KG1 (cell line): Measurements from ENCODE around the gene ORC3.
"Not testable (repeated sequence)": the region's sequence is repeated elsewhere in the genome, so short reads cannot be mapped to it uniquely, and the experiment has no call there.

Source experiments
- DNase-seq: peaks from one replicate; lab custom pipeline; 2025; lab: John Stamatoyannopoulos, UW

ORC3 gene

DNA sequence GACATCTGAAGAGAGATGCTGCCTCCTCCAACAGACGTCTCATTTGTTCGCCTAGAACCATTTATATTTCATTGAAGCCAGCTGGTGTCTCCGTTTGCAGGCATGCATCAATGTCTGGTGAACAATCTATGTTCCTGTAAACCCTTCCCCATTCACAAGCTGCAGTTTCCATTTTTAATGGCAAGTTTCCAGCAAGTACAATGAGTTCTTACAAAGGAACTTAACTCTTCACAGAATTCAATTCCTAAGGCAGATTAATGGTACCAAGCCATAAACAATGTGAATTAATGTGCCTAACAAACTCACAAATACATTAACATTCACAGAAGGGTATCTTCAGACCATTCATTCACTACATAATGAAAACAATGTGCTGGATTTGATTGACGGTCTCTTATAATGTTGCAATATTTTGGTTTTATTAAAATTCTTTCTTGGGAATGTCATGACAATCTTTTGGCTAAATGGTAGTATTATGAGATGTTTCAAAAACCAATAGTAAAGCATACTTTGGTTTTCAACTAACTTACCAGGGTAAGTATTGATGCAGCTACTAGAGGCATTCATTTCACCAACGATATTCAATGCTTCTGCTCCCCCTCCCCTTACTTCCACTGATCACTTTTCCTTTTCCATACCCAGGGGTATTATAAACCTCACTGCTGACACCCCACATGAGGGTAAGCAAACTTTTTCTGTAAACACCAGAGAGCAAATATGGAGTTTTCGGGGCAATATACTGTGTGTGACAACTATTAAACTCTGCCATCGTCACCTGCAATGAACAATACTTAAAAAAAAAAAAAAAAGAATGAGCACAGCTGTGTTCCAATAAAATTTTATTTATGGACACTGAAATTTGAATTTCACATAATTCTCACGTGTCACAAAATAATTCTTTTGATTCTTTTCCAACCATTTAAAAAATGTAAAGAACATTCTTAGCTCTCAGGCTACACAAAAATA lies 107.9 kb downstream of the ORC3 start:
- no peak for DNase-seq

DNA sequence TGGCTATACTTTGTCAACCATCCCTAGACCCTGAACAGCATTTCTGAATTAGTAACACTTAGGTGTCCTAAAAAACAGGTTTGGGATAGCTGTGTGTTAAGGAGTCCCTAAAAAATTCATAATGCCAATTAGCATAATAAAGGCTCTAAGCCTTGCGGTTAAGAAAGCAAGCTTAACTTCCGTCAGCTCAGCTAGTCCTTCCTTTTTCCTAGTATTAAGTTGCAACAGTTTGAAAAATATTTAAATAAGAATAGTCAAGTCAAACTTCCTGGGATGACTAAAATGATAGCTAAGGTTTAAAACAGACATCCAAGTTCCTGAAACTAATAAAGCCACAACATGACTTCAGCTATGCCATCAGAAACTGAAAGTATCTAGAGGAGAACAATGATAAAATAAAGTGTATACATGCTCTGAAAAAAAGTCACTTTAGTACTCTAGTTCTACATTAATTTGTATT lies 108.6 kb downstream of the ORC3 start:
- DNase-seq, result no peak

DNA sequence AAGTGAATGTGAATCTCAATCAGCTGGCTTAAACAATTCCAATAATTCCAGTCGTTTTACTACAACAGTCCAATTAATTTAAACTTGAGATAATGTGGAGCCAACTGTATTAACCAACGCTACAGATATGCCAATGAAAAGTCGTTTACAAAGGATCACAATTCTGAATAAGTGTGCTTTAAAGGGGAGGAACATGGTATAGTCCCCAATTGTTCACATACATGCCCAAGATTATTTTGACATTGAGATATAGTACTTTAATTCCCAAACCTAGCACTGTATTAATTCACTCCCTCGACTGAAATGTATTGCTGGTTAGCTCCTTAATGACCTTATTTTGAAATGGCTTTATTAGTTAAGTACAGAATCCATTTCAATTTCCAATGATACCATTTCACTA lies 109.6 kb downstream of the ORC3 start:
- DNase-seq, result no peak

DNA sequence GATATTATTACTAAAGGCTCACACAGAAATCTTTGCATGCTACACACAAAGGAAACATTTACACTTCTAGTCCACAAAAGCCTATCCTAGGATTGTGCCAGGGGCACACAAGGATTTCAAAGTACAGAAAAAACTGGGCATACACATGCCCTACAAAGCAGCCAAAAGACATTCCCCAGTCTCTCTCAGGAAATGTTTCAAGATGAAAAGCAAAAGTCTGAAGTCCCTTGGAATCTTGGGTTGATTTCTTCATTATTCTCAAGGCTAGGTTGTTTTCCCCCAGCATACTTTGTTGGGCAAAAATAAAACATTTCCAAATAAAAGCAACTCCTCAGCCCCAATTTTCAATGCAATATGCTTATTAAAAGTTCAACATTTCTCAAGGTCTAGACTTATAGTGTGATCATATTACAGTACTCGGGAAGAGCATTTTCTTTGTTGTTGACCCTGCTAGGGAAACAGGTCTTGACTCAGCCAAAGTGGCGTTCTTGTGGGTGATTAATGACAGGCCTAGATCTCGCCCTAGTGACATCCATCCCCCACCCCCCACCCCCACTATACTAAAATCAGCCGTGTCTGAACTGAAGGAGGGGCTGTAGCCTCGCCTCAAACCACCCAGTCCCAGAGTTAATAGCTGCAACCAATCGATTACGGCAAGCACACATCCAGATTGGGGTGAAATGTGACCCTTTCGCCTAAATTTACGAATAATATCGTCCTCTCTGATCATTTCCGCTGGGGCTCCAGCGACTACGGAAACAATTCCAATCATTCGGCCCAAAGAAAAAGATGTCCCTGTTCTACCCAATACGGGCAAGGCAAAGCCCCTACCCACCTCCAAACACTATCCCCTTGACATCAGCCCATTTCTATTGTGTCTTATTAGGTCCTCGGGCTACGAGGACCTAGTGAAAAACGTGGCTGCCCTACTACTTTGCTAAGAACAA lies 110.7 kb downstream of the ORC3 start:
- no peak for DNase-seq

DNA sequence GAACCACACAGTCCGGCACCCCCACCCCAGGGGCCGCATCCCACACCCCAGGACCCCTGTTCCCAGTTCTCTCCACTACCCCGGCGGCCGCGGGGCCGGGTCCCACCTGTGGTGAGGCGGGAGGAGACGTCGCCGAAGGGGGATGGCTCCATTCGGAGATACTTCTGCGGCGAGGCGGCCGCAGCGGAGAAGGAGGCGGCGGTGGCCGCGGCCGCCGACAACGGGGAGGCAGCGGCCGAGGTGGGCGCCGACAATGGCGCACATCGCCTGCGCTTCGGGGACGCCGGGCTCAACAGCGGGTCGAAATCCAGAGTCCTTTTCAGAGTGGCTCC lies 111.4 kb downstream of the ORC3 start:
- DNase-seq, result no peak

DNA sequence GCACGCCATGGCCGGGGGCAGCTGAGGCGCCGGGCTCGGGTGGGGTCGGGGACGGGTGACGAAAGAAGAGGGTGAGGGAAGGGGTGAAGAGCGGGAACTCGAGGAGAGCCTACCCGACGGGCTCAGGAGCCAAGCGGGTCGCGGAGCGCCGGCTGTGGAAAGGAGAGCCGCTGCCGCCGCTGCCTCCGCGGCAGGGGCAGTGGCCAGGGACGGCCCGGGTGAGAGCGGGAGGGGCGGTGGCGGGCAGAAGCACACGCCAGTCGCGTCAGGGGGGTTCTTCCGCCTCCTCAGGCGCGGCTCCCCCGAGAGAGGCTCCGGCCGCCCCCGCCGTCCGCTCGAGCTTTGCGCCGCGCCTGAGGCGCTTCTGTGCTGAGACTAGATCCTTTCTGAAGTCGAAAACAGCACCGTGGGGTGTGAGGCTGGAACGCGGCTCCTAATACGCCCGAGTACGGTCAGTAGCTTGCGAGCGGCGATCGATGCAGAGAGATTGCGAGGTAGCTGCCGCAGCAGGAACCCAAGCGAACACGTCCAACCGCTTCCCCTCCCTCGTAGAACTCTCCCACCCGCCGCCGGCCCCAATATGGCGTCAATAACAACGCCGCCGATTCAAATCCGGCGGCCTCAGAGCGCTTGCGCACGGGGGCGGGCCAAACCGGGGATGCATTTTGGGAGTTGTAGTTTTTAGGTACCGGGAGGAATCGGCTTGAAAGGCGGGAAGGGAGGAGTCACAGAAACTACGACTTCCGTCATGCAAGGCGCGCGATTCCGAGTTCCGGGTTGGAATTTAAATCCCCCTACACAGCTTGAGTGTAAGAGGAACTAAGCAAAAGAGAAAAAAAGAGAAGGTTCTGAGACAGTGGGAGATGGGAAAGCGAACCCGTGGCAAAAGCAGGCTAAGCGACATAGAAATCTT lies 112.0 kb downstream of the ORC3 start, which contains the start of gene AKIRIN2:
Gene AKIRIN2 (minus strand): TSS at position 558 of the 913 bp plus-strand sequence. CDS start 549 bp downstream, at position 9.
- DNase-seq, result peak; percentile 93

DNA sequence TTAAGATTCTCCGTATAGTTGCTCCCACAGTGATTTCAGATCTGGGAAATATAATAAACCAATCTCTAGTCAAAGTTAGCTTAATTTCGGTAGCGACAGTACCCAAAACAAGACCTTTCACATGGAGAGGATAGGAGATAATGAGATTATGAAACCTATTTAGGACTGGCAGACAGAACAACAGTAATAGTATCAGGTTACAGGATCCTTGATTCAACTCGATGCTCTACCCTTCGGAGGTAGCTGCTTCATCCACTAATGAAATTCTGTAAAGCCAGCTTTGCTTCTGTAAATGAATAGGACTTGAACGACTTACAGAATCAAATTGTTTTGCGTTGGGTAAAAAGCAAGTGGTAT lies 112.6 kb downstream of the ORC3 start:
- no peak for DNase-seq

DNA sequence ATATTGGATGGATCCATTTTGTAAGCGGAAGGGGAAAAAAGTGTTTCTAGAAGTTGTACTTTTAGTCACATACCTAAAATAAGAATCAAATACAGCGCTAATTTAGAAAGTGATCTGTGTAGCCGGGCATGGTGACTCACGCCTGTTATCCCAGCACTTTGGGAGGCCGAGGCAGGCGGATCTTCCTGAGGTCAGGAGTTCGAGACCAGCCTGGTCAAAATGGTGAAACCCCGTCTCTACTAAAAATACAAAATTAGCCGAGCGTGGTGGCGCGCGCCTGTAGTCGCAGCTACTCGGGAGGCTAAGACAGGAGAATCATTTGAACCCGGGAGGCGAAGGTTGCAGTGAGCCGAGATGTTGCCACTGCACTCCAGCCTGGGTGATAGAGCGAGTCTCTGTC lies 113.1 kb downstream of the ORC3 start:
- DNase-seq, result not testable (repeated sequence)

DNA sequence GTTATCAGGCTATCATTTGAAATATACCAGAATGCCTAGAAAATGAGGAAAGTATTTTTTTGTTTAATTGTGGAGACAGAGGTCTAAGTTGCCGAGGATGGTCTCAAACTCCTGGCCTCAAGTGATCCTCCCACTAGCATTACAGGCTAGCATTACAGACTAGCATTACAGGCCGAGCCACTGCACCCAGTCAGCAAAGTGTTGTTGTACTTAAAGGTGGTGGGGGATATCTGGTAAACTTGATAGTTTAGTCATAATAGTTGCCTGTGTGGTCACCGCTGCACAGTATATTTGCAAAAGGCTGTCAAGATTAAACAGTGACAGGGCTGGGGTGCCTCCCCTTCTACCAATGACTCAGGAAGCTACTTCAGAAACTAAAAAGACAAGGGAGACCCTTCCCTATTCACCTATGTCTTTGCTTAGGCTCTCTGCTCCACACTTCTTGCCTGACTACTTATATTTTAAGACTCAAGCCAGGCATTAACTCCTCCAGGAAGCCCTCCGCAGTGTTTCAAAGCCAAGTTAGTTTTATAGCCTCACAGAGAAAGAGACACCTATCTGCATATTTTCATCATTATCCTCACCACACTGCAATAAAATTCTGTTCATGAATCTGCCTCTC lies 115.2 kb downstream of the ORC3 start:
- no peak for DNase-seq

DNA sequence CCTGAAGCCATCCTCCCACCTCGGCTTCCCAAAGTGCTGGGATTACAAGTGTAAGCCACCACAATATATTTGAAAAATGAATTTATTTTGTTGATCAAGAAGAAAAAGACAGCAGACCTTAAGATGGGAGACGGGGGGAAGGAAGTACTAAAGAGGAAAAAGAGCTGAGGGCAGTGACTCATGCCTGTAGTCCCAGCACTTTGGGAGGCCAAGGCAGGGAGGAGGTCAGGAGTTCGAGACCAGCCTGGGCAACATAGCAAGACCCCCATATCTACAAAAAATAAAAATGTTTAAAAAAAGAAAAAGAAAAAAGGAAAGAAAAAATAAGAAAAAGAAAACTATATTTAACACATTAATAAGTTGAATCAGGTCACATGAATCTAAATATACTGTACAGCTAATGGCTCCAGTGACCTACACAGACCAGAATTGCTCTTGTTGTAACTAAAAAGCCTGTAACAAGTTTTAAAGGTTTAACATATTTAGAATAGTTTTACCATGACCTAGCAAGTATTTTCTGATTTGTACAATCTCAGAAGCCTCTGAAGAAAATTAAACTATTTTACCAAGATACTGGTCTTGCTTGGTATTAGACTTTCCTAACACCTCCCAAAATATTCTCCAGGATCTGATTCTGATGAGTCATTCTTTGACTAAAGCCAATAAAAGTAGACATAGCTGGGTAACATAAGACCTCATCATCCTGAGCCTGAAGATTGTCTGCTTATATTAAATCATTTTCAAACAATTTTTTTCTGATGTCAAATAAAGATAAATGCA lies 116.4 kb downstream of the ORC3 start:
- no peak for DNase-seq

DNA sequence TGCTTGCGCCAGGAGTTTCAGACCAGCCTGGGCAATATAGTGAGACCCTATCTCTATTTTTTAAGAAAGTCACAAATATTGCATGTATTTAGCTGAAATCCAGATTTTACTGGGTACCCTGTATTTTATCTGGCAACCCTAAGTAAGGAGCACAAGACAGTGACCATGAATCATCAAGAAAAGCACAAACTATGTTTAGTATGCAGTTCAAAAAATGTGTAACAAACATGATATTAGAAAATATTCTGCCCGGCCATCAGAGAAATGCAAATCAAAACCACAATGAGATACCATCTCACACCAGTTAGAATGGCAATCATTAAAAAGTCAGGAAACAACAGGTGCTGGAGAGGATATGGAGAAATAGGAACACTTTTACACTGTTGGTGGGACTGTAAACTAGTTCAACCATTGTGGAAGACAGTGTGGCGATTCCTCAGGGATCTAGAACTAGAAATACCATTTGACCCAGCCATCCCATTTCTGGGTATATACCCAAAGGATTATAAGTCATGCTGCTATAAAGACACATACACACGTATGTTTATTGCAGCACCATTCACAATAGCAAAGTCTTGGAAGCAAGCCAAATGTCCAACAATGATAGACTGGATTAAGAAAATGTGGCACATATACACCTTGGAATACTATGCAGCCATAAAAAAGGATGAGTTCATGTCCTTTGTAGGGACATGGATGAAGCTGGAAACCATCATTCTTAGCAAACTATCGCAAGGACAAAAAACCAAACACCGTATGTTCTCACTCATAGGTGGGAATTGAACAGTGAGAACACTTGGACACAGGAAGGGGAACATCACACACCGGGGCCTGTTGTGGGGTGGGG lies 118.9 kb downstream of the ORC3 start:
- not testable (repeated sequence) for DNase-seq

DNA sequence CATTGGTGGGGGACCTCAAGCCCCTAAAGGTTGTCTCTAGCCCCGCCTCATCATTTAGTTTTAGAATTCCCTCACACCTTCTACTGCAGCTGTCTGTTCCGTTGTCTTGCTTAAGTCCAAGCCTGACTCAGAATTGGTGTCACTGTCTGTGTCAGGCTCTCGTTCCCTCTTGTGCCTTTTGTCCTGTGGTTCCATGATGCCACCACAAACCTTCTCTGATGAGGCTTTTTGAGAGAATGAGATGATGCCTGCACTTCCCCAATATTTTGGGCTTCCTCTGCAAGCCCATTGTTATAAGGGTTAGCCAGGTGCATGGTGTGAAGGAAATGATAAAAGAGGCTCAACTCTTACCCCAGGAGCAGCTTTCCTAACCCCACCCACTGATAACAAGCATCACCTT lies 120.2 kb downstream of the ORC3 start:
- no peak for DNase-seq

DNA sequence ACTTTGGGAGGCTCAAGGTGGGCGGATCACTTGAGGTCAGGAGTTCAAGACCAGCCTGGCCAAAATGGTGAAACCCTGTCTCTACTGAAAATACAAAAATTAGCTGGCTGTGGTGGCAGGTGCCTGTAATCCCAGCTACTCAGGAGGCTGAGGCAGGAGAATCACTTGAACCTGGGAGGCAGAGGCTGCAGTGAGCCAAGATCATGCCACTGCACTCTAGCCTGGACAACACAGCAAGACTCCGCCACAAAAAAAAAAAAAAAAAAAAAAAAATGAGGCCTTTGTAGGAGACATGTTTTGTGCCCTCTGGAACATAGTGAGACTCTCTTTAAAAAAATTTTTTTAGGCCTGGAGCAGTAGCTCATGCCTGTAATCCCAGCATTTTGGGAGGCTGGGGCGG lies 122.8 kb downstream of the ORC3 start:
- not testable (repeated sequence) for DNase-seq

DNA sequence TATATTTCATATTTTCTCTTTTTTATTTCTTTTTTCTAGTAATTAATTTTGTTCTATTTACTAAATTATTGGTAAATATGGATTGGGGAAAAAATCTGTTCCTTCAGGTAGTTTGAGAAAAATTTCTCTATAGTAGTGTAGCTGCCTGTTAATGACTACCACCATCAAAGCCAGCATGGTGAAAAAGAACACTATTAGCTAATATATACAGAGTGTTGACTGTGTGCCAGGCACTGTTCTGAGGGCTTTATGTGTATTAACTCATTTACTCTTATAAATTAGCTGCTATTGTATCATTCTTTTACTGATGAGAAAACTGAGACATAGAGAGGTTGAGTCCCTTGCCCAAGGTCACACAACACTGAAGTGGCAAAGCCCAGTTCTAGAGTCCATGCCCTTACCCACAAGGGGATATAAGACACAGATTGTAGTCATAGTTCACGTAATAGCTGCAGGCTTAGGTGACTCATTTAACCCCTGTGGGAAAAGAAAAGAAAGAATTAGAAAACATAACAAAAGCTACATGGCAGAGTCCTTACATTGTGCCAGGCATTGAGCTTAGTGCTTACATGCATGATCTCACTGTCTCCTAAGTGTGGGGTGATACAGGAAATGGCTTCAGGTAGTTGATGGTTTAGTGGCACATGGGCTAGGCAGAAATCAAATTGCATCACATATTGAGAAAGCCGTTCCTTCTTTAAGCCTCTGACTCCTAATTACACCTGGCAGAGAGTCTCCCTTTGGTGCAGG lies 124.3 kb downstream of the ORC3 start:
- no peak for DNase-seq
